Neural cell (in vitro differentiated cells): Measurements from ENCODE around the gene CD151.

Experiments used
- CTCF ChIP-seq: fragments of 450-650 bp; IDR thresholded peaks from 2 replicates; pipeline ENCODE4 v1.5.1; 2014; ENCODE audit warnings: antibody characterized with exemption, mild to moderate bottlenecking, moderate library complexity; ENCODE audit not compliant: poor library complexity, severe bottlenecking
- EP300 ChIP-seq: fragments of 450-650 bp; conservative IDR thresholded peaks from 2 replicates; pipeline ENCODE4 v1.6.1; 2014; ENCODE audit warnings: antibody characterized with exemption, mild to moderate bottlenecking, moderate library complexity; ENCODE audit not compliant: poor library complexity, severe bottlenecking
- EZH2 ChIP-seq: fragments of 200-600, 300-800 bp; shearing (Covaris generic), sonication (generic); IDR thresholded peaks from 2 replicates; pipeline ENCODE4 v1.6.1; 2014; ENCODE audit warnings: antibody characterized with exemption, low read length, borderline replicate concordance, mild to moderate bottlenecking; ENCODE audit not compliant: insufficient read depth, poor library complexity, severe bottlenecking
- POLR2AphosphoS5 ChIP-seq: IDR thresholded peaks from 2 replicates; pipeline ENCODE4 v1.6.1; 2012
- RAD21 ChIP-seq: fragments of 450-650 bp; conservative IDR thresholded peaks from 2 replicates; pipeline ENCODE4 v1.6.1; 2014; ENCODE audit warnings: antibody characterized with exemption, mild to moderate bottlenecking, moderate library complexity
- TAF1 ChIP-seq: IDR thresholded peaks from 2 replicates; pipeline ENCODE4 v1.6.1; 2012; ENCODE audit warnings: low read depth
- TF ChIP-seq, protein P1 (sequence below): IDR thresholded peaks from 2 replicates; pipeline ENCODE4 v1.6.1; 2012; ENCODE audit warnings: borderline replicate concordance

DNA sequence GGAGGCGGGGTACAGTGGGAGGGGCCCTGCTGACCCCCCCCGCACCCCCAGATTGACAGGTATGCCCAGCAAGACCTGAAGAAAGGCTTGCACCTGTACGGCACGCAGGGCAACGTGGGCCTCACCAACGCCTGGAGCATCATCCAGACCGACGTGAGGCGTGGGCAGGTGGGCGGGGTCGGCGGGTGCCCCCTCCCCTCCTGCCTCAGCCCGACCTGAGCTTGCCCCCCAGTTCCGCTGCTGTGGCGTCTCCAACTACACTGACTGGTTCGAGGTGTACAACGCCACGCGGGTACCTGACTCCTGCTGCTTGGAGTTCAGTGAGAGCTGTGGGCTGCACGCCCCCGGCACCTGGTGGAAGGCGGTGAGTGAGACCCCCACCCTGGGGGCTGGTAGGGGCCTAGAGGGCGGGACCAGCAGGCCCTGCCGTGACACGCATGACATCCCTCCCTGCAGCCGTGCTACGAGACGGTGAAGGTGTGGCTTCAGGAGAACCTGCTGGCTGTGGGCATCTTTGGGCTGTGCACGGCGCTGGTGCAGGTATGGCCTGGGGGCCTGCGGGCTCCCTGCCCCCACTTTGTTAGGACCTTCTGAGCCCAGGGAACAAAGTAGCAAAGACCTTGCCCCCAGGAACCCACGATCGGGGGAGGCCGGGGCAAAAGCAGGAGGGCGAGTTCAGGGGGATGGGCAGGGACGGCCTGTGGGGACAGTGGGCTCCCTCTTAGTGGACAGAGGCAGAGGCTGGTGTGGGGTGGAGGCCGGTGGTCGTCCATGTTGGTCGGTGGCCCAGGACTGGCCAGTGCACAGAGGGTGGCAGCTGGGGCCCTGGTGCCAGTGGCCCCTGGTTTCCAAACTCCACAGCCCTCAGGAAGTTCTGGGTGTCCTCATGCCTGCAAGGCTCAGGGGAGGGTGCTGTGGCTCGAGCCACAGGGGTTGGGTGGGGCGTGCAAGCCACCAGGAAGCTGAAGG lies 33.0 kb downstream of the CD151 start:
- no peak for TF ChIP-seq POLR2AphosphoS5
- no peak for TF ChIP-seq CTCF
- no peak for TF ChIP-seq TAF1
- TF ChIP-seq EZH2 = no peak
- TF ChIP-seq RAD21 = no peak
- TF ChIP-seq, protein P1, sequence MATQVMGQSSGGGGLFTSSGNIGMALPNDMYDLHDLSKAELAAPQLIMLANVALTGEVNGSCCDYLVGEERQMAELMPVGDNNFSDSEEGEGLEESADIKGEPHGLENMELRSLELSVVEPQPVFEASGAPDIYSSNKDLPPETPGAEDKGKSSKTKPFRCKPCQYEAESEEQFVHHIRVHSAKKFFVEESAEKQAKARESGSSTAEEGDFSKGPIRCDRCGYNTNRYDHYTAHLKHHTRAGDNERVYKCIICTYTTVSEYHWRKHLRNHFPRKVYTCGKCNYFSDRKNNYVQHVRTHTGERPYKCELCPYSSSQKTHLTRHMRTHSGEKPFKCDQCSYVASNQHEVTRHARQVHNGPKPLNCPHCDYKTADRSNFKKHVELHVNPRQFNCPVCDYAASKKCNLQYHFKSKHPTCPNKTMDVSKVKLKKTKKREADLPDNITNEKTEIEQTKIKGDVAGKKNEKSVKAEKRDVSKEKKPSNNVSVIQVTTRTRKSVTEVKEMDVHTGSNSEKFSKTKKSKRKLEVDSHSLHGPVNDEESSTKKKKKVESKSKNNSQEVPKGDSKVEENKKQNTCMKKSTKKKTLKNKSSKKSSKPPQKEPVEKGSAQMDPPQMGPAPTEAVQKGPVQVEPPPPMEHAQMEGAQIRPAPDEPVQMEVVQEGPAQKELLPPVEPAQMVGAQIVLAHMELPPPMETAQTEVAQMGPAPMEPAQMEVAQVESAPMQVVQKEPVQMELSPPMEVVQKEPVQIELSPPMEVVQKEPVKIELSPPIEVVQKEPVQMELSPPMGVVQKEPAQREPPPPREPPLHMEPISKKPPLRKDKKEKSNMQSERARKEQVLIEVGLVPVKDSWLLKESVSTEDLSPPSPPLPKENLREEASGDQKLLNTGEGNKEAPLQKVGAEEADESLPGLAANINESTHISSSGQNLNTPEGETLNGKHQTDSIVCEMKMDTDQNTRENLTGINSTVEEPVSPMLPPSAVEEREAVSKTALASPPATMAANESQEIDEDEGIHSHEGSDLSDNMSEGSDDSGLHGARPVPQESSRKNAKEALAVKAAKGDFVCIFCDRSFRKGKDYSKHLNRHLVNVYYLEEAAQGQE = no peak
- no peak for TF ChIP-seq EP300
